GM18507 (cell line): ENCODE results near the gene AMDHD1.
A peak's percentile ranks its signal among the peaks of the same experiment; 100 is the strongest.

Experiments
- DNase-seq: peaks from one replicate; pipeline ENCODE4 v3.0.0; 2011; ENCODE audit warnings: low read depth; ENCODE audit not compliant: insufficient read length; ENCODE audit errors: extremely low spot score
- FAIRE-seq: peaks from 2 replicates; lab custom pipeline; 2011; peaks lifted over from hg19 to GRCh38; lab: Jason Lieb, UNC

Gene AMDHD1

GRCh38 chr12:95943330-95943842, at the start of gene AMDHD1:
TSS of gene AMDHD1 (plus strand) at chr12:95943331. CDS start at chr12:95943399, 68 bp downstream.
- DNase-seq = peak; percentile 15
- FAIRE-seq = no peak

GRCh38 chr12:95896846-95897245, 46.3 kb upstream of the AMDHD1 start:
- DNase-seq (no peak), FAIRE-seq (no peak)

- no peak for DNase-seq
- no peak for FAIRE-seq
Observed at GRCh38 chr12:95898081-95898480, 45.0 kb upstream of the AMDHD1 start.

- DNase-seq = no peak
- FAIRE-seq = no peak
Observed at GRCh38 chr12:95908573-95908972, 34.6 kb upstream of the AMDHD1 start.

- FAIRE-seq (no peak), DNase-seq (no peak)
Observed at GRCh38 chr12:95909871-95910270, 33.3 kb upstream of the AMDHD1 start.

GRCh38 chr12:95918194-95918993, 24.7 kb upstream of the AMDHD1 start:
- DNase-seq (peak; percentile 14), FAIRE-seq (peak; percentile 87)

GRCh38 chr12:95919110-95919509, 24.0 kb upstream of the AMDHD1 start:
- FAIRE-seq (no peak), DNase-seq (no peak)

- no peak for DNase-seq
- FAIRE-seq = no peak
Observed at GRCh38 chr12:95922231-95922630, 20.9 kb upstream of the AMDHD1 start.

GRCh38 chr12:95940514-95940913, 2.6 kb upstream of the AMDHD1 start:
- DNase-seq (no peak), FAIRE-seq (no peak)

GRCh38 chr12:95942101-95942523, 1.0 kb upstream of the AMDHD1 start:
- no peak for DNase-seq

GRCh38 chr12:95942524-95943329, 404 bp upstream of the AMDHD1 start, which contains the start of gene CCDC38:
TSS of gene CCDC38 (minus strand) at chr12:95942614. CDS start at chr12:95936509, 6,105 bp downstream.
- peak; percentile 84 for DNase-seq
- FAIRE-seq = peak; percentile 93

More at GRCh38 chr12:95942101-95942523, 1.0 kb upstream of the AMDHD1 start:
- FAIRE-seq = no peak

- FAIRE-seq = no peak
Observed at GRCh38 chr12:95944108-95944704, 1.1 kb downstream of the AMDHD1 start.

GRCh38 chr12:95949477-95950206, 6.5 kb downstream of the AMDHD1 start:
- FAIRE-seq (no peak), DNase-seq (no peak)

More at GRCh38 chr12:95944108-95944704, 1.1 kb downstream of the AMDHD1 start:
- DNase-seq = no peak

GRCh38 chr12:95951515-95951914, 8.4 kb downstream of the AMDHD1 start:
- FAIRE-seq = no peak

GRCh38 chr12:95953000-95953399, 9.9 kb downstream of the AMDHD1 start:
- DNase-seq (no peak), FAIRE-seq (no peak)

More at GRCh38 chr12:95951515-95951914, 8.4 kb downstream of the AMDHD1 start:
- no peak for DNase-seq

- DNase-seq (no peak), FAIRE-seq (no peak)
Observed at GRCh38 chr12:95955549-95956159, 12.5 kb downstream of the AMDHD1 start.

GRCh38 chr12:95956557-95957145, 13.5 kb downstream of the AMDHD1 start:
- FAIRE-seq (no peak), DNase-seq (no peak)

GRCh38 chr12:95959107-95959506, 16.0 kb downstream of the AMDHD1 start:
- FAIRE-seq (no peak), DNase-seq (no peak)
